ENCODE data around the gene NTF3. TPM values are rescaled to one million over a fixed set of nuclear protein-coding genes. Genes with fewer than 3 reads are reported as not detected.
A peak's percentile ranks its signal among the peaks of the same experiment; 100 is the strongest.

NTF3 gene
- total RNA-seq, 1 donor from 2014 or later = 14.0 TPM

DNA sequence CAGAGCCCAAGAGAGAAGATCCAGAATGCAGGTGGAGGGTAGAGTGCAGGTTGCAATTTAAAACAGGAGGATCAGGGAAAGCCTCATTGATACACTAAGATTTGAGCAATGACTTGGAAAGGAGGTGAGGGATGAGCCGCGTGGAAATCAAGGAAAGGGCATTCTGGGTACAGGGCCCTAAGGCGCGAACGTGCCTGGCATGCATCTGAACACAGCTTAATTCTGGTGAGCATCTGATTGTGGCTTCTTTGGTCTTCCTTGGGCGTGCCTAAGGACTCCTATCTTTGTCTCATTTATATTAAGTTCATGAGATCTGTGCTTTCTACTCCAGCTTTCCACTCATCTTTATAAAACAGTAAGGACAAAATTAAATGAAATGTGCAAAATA, 79.3 kb downstream of the NTF3 start:
- DNase-seq (ENCODE audit: low spot score) = no peak

DNA sequence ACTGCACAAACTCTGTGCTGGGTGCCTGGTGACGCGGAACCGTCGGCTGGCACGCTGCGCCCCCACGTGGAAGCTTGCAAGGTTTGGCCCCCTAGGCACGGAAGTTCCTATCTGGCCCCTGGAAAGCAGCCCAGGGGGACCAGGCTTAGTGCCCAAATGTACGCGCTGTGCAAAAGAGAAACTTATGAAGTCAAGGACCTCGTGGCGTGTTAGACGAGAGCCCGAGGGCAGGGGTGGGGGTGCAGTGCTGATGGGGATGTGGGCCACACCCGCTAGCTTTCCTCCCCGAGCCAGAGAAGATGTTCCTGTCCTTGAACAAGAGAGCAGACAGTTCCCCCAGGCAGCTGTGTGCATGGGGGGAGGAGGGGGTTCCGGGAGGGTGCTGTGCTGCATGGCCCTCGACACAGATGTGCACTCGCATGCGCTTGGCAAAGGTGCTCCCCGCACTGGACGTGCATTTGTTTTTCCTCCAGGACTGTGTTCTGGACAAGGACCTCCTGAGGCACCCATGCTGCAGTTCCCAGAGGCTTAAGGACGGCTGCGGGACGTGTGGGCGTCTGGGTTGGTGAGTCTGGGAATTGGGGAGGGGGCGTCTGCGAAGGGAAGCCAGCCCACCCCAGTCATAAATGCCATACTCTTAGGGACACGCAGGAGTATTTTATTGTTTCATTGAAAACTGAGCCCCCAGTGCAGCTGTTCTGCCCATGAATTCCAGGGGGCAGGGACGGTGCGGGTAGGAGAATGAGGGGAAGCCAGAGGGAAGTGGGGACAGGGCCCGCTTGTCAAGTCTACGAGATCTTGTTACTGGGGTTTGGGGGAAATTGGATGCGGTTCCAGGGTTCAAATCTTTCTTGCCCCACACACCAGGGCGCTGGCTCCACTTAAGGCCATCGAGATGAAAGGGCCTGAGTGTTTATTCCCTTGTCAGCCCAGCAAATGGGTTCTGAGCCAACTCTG, 80.0 kb downstream of the NTF3 start:
- DNase-seq (ENCODE audit: low spot score) = peak; percentile 27

DNA sequence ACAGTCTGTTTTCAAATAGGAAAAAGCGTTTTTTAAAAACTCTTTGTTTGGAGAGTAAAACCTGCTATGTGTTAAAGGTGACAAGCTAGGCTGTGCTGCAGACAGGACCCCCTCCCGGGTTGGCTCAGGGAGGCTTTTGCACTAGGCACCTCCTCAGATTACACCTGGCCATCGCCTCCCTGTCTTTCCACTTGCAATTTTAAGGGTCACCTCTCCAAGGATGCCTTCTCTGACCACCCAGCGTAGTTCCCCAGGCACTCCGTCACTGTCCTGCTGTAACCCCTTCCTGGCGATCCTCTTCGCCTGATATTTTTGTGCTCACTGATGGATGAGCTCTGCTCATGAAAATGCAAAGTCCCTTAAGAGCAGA, 80.7 kb downstream of the NTF3 start:
- no peak for DNase-seq (ENCODE audit: low spot score)

GRCh38 chr12:5513406-5513805, 81.5 kb downstream of the NTF3 start:
- no peak for DNase-seq (ENCODE audit: low spot score)

DNA sequence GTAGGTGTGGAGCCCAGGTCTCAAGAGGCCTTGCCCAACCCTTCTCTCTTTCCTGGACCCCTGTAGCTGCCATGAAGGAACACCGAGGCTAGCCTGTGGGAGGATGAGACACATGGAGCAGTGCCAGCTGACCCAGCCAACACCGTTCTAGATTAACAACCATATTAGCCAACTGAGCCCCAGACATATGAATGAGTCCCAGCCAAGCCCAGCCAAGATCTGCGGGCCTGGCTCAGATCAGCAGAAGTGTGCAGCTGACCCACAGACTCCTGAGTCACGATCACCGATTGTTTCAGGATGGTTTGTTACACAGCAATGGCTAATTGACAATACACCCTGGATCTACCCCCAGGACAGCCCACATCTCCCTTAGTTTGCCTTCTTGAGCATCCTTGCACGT, 82.1 kb downstream of the NTF3 start:
- DNase-seq (ENCODE audit: low spot score) = no peak

- no peak for DNase-seq (ENCODE audit: low spot score)
These were observed 82.6 kb downstream of the NTF3 start for GRCh38 chr12:5514545-5514944.

- no peak for DNase-seq (ENCODE audit: low spot score)
These were observed 83.5 kb downstream of the NTF3 start for GRCh38 chr12:5515458-5515857.

GRCh38 chr12:5516371-5517241, 84.7 kb downstream of the NTF3 start:
- DNase-seq (ENCODE audit: low spot score) = no peak

GRCh38 chr12:5518584-5519365, 86.9 kb downstream of the NTF3 start:
- DNase-seq (ENCODE audit: low spot score) = no peak

- no peak for DNase-seq (ENCODE audit: low spot score)
These were observed 88.1 kb downstream of the NTF3 start for GRCh38 chr12:5520037-5520436.

DNA sequence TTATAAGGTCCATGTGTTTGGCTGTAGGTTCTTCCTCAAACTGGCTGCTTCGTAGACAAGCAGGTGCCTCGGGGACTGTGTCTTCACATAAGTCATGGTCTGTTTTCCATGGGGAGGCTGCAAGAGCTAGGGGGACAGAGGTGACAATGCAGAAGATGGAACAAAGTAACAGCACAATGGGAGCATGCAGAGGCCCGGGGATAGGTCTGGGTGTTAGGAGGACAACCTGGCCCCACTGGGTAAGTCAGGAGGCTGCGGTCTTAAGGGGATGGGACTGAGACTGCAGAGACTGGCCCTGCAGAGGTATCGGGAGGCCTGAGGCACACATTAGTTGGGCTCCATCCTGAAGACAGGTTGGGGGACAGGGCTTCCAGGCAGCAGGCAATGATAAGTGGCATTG, 88.9 kb downstream of the NTF3 start:
- DNase-seq (ENCODE audit: low spot score) = no peak

GRCh38 chr12:5521456-5522325, 89.8 kb downstream of the NTF3 start:
- no peak for DNase-seq (ENCODE audit: low spot score)

- no peak for DNase-seq (ENCODE audit: low spot score)
These were observed 90.8 kb downstream of the NTF3 start for GRCh38 chr12:5522432-5523335.

DNA sequence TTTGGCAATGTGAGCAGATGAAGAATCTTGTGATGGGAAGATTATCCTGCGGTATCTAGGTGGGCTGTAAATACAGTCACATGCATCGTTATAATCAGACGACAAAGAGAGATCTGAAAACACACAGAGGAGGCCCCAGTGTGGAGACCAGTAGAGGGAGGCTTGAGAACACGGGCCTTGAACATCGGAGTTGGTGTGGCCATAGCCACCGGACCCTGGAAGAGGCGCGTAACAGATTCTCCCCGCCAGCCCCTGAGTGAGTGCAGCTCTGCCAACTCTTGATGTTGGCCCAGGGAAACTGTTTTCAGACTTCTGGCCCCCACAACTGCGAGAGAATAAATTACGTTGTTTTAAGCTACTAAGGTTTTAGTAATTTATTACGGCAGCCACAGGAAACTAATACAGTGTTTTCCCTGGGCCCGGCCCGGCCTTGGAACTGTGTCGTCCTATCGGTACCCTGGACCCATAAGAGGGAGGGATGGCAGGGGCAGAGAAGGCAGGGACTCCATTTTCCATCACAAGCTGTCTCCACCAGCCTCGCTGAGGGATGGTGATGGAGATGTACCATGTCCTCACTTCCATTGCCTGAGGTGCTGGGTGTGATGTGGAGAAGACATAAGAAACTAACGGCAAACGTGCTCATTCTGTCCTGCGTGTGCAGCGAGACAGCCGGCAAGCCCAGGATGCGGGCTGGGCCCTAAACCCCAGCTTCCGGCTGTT, 91.6 kb downstream of the NTF3 start:
- DNase-seq (ENCODE audit: low spot score) = no peak

DNA sequence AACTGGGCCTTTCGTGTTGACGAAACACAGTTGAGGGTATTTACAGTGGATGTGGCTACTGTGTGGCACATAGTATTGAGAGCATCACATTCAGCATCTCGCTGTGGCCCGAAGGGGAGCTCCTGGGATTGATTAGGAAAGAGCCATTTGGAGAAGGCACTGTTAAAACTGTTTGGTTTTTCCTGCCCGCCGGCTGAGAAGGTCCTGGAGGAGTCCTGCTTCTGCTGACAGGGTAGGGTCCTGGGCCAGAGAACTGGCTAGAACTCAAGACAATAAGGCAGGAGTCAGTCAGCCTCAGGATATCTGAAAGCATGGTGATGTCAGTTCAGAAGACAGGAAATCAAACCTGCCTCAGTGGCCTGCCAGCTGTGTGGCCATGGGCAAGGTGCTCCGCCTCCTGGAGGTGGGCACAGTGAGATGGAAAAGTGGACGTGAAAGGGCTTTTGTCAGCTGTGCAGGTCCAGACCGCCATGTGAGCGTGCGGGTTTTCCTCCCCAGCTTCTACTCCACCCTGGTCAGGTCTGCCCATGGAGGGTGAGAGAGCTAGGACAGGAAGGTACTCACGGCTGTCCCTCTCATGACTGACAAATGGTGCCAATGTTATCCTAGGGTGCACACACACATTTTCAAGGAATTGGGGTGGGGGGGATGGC, 92.3 kb downstream of the NTF3 start:
- no peak for DNase-seq (ENCODE audit: low spot score)

DNA sequence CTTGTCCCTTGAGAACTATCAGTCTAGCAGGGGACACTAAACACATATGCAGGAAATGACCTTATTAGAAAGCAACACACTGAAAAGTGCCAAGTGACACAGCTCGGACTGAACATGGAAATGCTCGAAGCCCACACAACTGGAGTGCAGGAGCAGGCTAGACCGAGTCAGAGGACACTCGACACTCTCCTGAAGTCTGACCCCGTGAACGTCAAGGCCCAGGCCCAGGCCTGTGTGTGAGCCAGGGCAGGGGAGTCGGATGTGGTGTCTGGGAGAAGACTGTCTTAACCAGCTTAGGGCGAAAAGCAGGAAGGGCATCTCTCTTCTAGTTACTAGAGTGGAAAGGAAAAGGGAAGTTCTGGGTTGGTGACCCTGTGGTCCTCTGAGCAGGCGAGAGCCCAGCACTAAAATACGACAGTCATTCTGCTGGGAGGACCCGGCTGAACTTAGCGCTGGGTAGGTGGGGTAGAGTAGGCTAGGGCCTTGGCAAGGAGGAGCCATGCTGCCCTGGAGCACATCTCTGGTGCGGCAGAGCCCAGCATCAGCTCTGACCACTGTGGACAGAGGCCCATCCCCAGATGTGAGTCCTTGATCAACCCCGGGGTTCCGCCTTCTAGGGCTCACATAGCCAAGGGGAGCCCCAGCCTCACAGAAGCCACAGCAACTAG, 93.0 kb downstream of the NTF3 start:
- DNase-seq (ENCODE audit: low spot score) = no peak

DNA sequence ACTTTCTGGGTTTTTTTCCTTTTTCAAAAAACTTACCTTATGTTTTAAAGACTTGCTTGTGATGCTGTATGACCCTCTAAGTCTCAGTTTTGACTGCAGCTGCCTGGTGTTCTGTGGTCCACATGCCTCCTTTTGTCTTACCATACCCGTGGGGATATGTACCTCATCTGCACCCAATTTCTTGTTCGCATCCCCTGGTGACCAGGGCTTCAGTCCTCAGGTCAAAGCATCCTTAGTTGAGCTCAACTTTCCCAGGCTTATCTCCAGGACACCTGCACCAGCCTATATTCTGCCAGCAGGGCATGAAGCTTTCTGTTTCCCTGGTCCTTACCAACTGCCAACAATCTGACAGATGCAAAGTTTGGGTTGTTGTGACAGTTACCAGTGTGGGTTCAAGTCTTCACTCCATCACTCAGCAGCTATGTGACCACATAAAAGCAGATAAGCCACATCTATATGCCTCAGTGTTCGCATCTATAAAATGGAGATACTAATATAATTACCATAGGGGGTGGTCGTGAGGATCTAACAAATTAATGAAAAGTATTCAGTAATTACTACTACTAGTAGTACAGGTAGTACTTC, 94.0 kb downstream of the NTF3 start:
- DNase-seq (ENCODE audit: low spot score) = no peak

DNA sequence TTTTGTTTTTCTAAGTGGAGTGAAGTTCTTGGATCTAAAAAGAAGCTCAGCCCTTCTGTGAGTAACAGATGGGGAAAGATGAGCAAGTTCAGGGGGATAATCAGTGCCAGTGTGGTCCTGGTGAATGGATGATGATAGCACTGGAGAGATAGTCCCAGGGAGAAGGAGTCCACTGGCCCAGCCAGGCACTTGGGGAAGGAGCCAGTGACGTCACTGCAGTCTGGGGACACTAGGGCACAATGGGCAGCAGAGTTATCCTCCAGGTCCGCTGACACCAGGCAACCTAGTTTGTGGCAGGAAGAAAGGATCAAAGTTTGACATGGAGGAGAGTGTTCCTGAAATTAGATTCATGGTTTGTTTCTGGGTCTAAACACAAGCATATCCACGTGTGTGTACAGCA, 101.5 kb downstream of the NTF3 start:
- no peak for DNase-seq (ENCODE audit: low spot score)

All from umbilical cord (tissue), 2 donors.